HuH-7 (cell line): ENCODE data around the gene PRIMPOL.
"Not testable (repeated sequence)": the region's sequence is repeated elsewhere in the genome, so short reads cannot be mapped to it uniquely, and the experiment has no call there.

Experiments
- DNase-seq: peaks from one replicate; pipeline ENCODE4 v3.0.0; 2011; ENCODE audit warnings: low spot score

PRIMPOL gene, protein sequence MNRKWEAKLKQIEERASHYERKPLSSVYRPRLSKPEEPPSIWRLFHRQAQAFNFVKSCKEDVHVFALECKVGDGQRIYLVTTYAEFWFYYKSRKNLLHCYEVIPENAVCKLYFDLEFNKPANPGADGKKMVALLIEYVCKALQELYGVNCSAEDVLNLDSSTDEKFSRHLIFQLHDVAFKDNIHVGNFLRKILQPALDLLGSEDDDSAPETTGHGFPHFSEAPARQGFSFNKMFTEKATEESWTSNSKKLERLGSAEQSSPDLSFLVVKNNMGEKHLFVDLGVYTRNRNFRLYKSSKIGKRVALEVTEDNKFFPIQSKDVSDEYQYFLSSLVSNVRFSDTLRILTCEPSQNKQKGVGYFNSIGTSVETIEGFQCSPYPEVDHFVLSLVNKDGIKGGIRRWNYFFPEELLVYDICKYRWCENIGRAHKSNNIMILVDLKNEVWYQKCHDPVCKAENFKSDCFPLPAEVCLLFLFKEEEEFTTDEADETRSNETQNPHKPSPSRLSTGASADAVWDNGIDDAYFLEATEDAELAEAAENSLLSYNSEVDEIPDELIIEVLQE

DNA sequence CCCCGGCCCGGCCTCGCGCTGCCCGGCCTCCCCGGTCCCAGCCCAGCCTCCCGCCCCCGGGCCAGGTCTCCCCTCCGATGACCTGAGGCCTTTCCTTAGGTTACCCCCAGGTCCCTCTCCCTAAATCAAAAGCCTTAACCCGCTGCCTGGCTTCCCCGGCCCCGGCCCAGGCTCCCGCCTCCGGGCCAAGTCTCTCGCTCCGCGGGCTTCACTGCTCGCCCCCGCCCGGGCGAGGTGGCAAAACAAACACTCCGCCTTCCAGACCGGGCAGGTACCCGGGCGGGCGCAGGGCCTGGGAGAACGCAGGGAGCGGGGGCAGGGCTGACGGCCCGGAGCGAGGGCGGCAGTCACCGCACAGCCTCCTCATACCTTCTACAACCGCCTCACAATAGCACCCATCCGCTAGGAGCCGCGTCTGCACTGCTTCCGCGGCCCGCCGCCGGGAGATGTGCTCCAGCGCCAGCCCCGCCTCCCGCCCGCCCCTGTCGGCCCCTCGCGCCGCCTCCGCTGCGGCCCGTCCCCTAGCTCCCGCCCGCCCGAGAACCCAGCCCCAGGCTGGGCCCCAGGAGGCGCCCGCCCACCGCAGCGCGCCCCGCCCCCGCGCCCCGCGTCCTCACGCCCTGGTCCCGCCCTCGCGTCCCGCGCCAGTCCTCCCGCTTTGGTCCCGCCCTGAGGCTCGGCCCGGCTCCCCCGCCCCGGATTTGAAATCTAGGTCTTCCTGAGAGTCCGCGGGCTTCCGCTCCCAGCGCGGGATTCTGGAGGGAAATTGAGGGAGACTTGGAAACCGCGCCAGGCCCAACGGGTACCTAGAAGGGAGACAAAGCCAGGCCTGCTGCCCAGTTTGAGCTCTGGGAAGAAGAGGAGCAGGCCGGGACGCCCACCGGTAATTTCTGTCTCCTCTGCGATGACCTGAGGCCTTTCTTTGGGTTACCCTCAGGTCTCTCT is at the start of gene PRIMPOL, which contains the start of gene CASP3:
Gene PRIMPOL (plus strand): TSS at position 713 of the 945 bp plus-strand sequence. CDS start 7,403 bp downstream, outside the sequence.
Gene CASP3 (minus strand): TSS at position 422 of the 945 bp plus-strand sequence. CDS start 10,994 bp downstream, outside the sequence.
- DNase-seq = peak; percentile 20

DNA sequence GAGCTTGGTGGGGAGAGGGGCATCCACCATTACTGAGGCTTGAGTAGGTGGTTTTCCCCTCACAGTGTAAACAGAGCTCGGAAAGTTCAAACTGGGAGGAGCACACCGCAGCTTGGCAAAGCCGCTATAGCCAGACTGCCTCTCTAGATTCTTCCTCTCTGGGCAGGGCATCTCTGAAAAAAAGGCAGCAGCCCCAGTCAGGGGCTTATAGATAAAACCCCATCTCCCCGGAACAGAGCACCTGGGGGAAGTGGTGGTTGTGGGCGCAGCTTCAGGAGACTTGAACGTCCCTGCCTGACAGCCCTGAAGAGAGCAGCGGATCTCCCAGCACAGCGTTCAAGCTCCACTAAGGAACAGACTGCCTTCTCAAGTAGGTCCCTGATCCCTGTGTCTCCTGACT is 48.6 kb upstream of the PRIMPOL start:
- not testable (repeated sequence) for DNase-seq

DNA sequence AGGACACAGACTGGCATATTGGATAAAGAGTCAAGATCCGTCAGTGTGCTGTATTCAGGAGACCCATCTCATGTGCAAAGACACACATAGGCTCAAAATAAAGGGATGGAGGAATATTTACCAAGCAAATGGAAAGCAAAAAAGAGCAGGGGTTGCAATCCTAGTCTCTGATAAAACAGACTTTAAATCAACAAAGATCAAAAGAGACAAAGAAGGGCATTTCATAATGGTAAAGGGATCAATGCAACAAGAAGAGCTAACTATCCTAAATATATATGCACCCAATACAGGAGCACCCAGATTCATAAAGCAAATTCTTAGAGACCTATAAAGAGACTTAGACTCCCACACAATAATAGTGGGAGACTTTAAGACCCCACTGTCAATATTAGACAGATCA is 46.7 kb upstream of the PRIMPOL start:
- not testable (repeated sequence) for DNase-seq

DNA sequence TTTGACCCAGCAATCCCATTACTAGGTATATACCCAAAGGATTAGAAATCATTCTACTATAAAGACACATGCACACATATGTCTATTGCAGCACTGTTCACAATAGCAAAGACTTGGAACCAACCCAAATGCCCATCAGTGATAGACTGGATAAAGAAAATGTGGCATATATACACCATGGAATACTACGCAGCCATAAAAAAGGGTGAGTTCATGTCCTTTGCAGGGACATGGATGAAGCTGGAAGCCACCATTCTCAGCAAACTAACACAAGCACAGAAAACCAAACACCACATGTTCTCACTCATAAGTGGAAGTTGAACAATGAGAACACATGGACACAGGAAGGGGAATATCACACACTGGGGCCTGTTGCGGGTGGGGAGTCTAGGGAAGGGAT is 42.1 kb upstream of the PRIMPOL start:
- DNase-seq = not testable (repeated sequence)

DNA sequence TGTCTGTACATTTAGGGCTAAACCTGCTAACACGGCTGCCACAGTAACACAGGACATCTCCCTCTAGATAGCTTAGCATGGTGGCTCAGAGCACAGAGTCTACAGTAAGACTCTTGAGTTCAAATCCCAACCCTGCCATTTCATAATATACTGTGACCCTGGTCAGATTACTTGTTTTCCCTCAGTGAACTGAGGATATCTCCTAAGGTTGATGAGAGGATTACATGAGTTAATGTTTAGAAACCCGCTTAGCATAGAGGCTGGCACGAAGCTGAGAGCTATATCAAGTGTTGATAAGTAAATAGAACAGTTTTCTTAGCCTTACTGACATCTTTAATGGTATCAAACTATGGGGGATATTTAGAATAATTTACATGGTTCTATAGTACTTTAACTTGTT is 37.5 kb upstream of the PRIMPOL start:
- DNase-seq = no peak

DNA sequence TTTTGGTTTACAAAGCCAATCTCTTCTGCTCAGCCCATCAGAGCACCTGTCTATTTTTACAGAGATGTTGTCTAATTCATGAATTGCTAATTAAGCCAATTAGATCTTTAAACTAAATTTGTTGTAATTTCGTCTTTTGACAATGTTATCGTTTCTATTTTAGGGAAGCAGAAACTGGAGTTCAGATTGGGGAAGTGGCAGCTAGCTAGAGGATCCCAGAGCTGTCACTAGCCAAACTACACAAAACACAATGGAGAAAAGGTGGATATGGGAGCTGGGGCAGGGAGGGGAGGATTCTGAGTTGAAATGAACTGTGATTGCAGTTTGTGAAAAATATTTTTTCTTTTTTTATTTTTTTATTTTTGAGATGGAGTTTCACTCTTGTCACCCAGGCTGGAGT is 36.1 kb upstream of the PRIMPOL start:
- DNase-seq = no peak

DNA sequence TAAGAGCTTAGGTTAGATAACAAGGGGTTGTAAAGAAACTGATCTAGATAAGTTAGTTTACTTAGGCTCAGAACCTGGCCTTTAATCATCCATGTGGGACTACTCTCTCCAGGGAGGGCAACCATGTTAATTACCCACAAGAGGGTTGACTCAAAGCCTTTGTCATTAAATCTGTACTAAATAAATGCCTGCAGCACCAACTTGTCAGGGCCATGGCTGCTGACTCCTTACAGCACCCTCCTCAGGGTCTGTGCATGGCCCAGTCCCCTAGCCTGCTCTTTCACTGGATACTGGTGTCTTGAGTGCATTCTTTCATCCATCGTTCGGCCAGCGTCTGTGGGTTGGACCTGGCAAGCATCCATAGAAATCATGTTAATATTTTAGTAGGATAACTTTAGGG is 35.0 kb upstream of the PRIMPOL start:
- DNase-seq = no peak

DNA sequence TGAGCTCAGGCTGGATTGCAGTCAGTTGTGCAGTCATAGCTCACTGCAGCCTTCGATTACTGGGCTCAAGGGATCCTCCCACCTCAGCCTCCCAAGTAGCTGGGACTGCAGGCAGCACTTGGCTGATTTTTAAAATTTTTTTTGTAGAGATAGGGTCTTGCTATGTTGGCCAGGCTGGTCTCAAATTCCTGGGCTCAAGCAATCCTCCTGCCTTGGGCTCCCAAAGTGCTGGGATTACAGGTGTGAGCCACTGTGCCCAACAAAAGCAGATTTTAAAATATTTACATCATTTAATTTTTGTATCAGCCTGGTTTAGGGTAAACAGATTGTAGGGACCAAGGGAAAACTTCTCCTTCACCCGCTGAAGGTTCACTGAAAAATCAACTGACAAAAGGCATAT is 33.4 kb upstream of the PRIMPOL start:
- DNase-seq = not testable (repeated sequence)

DNA sequence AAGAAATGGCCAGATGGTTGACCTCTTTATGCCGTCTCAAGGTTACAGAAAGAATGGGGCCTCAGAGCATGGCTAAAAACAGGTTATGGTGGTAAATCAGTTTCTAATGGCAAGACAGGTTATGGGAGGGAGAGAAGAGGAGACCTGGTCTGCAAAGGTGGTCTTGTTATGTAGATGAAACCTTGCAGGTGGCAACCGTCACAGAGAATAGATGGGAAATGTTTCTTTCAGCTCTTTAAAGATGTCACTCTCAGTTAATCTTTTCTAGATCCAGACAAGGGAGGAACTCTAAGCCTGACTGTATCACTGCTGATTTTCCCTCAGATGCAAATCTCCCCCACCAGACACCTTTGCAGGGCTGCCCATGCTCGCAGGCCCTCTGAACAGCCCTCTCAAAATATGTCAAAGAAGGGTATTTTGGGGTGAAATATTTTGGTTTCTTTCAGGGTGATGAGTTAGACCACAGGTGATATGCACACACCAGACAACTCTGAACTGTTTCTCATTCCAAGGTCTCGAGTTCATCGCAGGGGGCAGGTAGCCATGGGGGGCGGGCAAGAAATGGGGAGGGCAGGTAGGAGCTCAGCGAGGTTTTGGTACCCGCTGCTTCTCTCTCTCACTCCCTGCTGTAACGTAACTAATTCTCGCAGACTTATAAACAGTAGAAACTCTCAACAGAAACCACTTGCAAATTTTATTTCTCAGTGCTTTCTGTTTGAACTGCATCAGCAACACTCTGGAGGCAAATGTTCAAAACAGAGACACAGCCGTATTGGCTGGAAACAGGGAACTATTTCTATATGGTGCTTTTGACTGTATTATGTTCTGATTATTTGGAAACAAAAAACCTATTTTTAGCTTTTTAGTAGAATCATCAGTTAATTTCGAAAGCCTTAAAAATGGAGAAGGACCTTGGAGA is 32.6 kb upstream of the PRIMPOL start:
- DNase-seq = no peak

DNA sequence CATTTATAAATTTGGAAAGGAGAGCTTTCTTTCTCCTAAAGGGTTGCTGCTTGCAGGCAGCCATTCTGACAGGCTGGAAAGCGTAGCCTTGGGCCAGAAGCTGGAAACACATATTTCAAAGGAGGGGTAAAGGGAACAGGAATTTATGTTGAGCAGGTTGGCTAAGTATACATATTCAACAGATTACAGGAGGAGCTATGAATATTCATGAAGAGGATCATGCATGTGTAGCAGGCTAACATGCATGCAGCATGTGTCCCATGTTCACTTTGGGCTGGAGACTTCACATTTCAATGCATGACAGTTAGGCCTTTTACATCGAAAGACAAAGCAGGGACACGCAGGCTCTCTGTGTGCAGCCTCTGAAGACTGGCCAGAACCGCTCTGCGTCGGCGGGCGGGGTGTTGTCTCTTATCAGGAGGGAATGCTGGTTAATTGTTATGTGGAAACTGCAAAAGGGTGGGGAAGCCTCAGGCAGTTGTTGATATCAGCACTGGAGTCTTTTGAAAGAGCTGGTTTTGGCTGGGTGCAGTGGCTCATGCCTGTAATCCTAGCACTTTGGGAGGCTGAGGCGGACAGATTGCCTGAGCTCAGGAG is 31.8 kb upstream of the PRIMPOL start:
- DNase-seq = no peak

DNA sequence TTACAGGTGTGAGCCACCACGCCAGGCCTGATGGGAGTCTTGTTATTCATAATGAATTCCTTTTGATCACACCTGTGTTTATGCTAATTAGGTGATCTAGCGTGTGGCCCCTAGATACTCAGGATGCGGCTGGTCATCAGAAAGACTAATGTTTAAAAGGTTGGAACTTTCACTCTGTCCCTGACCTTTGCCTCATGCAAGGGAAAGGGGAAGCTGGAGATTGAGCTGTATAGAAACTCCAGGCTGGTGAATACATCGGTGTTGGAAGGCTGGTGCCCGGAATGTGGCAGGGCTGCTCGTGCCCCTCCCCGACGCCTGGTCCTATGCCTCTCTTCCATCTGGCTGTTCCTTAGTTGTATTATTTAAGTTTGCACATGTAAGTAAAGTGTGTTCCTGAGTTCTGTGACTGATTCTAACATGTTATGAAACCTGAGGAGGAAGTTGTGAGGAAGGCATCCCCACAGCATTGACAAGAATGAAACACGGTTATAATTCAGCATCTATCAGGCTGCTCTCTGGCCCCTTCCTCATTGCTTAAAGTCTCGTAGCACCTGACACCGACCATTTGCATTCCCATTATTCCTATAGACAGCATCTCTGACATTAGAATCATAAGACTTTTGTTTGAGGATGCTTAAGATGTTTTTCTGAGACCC is 29.2 kb upstream of the PRIMPOL start:
- DNase-seq = no peak

DNA sequence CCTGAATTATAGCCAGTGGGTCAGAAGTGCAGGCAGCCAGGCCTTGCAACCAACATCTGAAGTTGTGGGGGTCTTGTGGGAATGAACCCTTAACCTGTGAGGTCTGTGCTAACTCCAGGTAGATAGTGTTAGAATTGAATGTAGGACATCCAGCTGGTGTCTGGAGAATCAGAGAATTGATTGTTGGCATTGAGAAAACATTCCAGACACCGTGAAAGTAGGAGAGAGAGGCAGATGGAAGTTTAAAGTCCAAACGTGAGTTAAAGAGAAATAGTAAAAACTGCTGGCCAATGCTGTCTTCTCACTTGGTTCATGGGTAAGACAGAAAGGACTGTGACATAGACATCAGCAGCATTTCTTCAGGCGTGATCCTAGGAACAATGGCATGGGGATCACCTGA is 28.0 kb upstream of the PRIMPOL start:
- DNase-seq = no peak

DNA sequence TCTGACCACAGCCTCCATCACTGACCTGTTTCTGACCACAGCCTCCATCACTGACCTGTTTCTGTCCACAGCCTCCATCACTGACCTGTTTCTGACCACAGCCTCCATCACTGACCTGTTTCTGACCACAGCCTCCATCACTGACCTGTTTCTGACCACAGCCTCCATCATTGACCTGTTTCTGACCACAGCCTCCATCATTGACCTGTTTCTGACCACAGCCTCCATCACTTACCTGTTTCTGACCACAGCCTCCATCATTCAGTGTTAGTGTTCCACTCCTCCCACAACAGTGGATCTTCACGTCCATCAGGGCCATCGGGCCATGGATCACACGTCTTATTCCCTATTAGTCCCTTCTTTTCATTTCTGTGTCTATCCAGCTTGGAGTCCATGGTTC is 25.0 kb upstream of the PRIMPOL start:
- DNase-seq = not testable (repeated sequence)

DNA sequence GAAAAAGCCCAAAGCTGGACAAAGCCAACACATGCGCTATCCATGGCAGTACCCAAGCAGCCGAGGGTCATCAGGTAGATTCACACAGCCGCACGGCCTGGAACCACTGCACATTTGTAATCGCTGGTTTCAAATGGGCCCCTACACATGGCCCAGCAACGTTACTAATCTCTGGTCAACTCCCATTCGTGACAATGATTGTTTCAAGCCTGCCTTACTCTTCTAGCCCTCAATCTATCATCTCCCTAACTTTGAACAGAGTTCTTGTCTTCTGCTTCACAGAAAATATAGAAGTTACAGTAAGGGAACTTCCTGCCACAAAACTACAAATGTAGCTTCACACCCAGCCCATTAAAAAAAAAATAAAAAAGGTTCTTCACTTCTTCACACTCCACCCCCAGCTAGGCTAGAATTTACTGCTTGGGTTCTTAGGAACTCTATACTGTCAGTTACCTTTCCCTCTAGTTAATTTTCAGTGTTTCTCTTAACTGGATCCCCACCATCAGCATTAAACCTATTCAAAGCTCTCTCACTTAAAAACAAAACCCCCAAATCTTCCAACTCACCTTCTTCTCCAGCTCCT is 24.5 kb upstream of the PRIMPOL start:
- DNase-seq = no peak

DNA sequence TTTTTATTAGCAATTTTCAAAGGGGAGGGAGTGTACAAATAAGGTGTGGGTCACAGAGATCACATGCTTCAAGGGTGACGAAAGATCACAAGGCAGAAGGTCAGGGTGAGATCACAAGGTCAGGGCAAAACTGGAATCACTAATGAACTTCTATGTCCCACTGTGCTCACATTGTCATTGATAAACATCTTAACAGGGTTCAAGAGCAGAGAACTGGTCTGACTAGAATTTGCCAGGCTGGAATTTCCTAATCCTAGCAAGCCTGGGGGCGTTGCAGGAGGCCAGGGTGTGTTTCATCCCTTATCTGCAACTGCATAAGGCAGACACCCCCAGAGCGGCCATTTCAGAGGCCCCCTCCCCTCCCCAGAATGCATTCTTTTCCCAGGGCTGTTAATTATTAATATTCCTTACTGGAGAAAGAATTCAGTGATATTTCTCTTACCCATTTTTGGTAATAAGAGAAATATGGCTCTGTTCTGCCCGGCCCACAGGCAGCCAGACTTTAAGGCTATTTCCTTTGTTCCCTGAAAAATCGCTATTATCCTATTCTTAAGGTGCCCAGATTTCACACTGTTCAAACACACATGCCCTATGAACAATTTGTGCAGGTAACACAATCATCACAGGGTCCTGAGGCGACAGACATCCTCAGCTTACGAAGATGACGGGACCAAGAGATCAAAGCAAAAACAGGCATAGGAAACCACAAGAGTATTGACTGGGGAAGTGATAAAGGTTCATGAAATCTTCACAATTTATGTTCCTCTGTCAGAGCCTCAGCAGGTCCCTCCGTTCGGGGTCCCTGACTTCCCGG is 23.5 kb upstream of the PRIMPOL start:
- not testable (repeated sequence) for DNase-seq

DNA sequence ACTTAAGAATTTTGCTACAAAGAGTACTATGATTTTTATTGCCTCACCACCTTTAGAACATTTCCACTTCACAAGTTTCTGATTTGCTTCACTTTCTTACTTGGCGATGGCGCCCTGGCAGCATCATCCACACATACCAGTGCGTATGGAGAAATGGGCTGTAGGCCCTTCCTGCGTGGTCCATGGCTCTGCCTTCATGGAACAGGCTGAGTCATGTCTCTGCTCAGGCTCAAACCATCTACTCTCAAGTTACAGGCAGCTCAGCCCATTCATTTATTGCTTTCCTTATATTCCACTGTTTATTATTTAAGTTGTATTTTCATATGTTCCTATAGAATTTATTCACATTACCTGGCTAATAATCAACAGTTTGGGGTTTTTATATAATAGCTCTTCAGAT is 21.4 kb upstream of the PRIMPOL start:
- DNase-seq = no peak

DNA sequence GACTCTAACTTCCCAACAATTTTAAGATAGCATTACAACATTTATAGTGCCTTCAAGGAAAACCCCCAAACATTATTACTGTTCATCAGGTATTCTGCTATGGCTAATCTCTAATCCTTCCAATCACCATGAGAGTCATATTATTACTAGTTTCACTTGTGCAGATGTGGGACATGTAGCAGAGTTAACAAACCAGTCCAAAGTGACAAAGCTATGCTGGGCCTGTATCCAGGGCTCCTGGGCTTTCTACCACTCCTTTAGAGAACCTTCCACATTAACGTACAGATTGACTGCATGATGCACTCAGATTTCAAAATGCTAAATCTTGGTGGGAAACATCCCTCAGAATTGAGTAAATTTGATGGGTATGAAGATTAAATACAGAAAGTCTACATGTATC is 16.7 kb upstream of the PRIMPOL start:
- DNase-seq = no peak

DNA sequence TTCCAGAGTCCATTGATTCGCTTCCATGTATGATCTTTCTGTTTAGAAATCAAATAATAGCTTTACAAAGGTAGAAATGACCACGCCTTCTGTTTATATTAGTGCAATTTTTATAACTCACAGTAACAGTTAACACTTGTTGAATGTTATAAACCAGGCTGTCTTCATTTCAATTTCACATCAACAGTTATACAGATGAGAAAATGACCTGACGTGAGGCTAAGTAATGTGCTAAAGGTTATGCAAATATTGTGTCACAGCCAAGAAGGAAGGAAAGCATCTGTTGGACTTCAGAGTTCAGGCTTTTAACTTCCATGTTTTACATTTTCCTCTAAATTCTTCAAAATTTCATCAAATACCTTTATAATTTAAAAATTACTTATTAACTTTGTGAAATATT is 14.2 kb upstream of the PRIMPOL start:
- DNase-seq = no peak

DNA sequence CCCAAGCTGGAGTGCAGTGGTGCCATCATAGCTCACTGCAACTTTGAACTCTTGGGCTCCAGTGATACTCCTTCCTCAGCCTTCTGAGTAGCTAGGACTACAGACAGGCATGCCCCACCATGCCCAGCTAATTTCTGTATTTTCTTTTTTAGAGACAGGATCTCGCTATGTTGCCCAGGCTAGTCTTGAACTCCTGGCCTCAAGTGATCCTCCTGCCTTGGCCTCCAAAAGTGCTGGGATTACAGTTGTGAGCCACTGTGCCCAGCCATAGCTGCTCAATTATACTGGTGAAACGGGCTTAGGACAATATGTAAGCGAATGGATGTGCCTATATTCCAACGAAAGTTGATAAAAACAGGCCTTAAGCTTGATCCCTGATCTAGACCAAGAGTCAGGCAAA is 13.4 kb upstream of the PRIMPOL start:
- no peak for DNase-seq
